Fibroblast of villous mesenchyme (primary cell): Measurements from ENCODE around the gene COMT. TPM values are rescaled to one million over a fixed set of nuclear protein-coding genes. Genes with fewer than 3 reads are reported as not detected.

Experiments
- DNase-seq: peaks from one replicate; pipeline ENCODE4 v3.0.0-alpha.2; 2010; ENCODE audit warnings: low read depth
- H3K4me3 ChIP-seq: 2 replicates; pipeline ENCODE4 v1.5.1; 2011; ENCODE audit warnings: low read depth, mild to moderate bottlenecking, low read length
- CTCF ChIP-seq: IDR thresholded peaks from 2 replicates; pipeline ENCODE4 v1.5.1; 2012; ENCODE audit warnings: low read depth, mild to moderate bottlenecking, low read length; ENCODE audit not compliant: insufficient read depth
- total RNA-seq: library from RNA; depleted of rRNA; stranded (reverse); fragments of >200 nt; gene quantifications from 2 replicates; pipeline ENCODE4 v1.2.3, GENCODE V29; 2012

Gene COMT
- total RNA-seq, 1 donor, result 173 TPM

- H3K4me3 ChIP-seq, result no peak overlapping the region
- no peak for TF ChIP-seq CTCF
- no peak for DNase-seq
Measured at GRCh38 chr22:19963863-19964642, 22.5 kb downstream of the COMT start.

- no peak for TF ChIP-seq CTCF
- no peak overlapping the region for H3K4me3 ChIP-seq
- DNase-seq, result no peak
Measured at GRCh38 chr22:19964701-19965386, 23.3 kb downstream of the COMT start.

GRCh38 chr22:19965771-19966709 is 24.5 kb downstream of the COMT start:
- peak; percentile 48 for TF ChIP-seq CTCF
- H3K4me3 ChIP-seq, result no peak overlapping the region
- no peak for DNase-seq

GRCh38 chr22:19966908-19967750 is 25.6 kb downstream of the COMT start:
- DNase-seq, result no peak
- no peak overlapping the region for H3K4me3 ChIP-seq

GRCh38 chr22:19967850-19968449 is 26.4 kb downstream of the COMT start:
- no peak overlapping the region for H3K4me3 ChIP-seq
- no peak for TF ChIP-seq CTCF
- DNase-seq, result no peak

More at GRCh38 chr22:19966908-19967750, 25.6 kb downstream of the COMT start:
- no peak for TF ChIP-seq CTCF

- no peak for DNase-seq
Measured at GRCh38 chr22:19968450-19968891, 26.9 kb downstream of the COMT start.

More at GRCh38 chr22:19968450-19968891, 26.9 kb downstream of the COMT start:
- H3K4me3 ChIP-seq, result no peak overlapping the region
- TF ChIP-seq CTCF, result no peak
